Measurements from ENCODE around the gene TNFRSF1B. TPM values are rescaled to one million over a fixed set of nuclear protein-coding genes. Genes with fewer than 3 reads are reported as not detected.

TNFRSF1B gene
- total RNA-seq, 2 donors from 2014 or later: 13.7 to 28.7 TPM

GRCh38 chr1:12144236-12144635, 22.6 kb upstream of the TNFRSF1B start:
- Histone ChIP-seq H3K4me3 (no peak overlapping the region), H3K36me3 (replicated peaks in 1 of 2; ENCODE audit: insufficient read depth in 1 of 2, low read depth in 2 of 2) (no peaks in the 10 kb centered on the region), H3K27me3 (no peaks in the 10 kb centered on the region), H3K27ac (peak overlapping the region in 1 of 4 donors; percentile 69), H3K4me1 (peaks cover 5% of the 10 kb centered on the region), H3K9me3 (no peaks in the 10 kb centered on the region)
- WGBS, 2 donors: 67 to 82% methylated on average over 8 of the region's 8 CpGs
- intact Hi-C loops (cut with DNase I): no loop called here
- no peak for TF ChIP-seq POLR2A (IDR thresholded peaks at IDR 0.05)
- TF ChIP-seq CTCF (IDR thresholded peaks at IDR 0.05): no peak
- DNase-seq (no peak), ATAC-seq (no peak)

- Histone ChIP-seq H3K9me3 (peaks cover 0 to 2% (median 0%) of the 10 kb centered on the region in 3 donors), H3K27ac (no peak overlapping the region), H3K4me3 (no peak overlapping the region), H3K27me3 (no peaks in the 10 kb centered on the region), H3K36me3 (replicated peaks in 1 of 2; ENCODE audit: insufficient read depth in 1 of 2, low read depth in 2 of 2) (no peaks in the 10 kb centered on the region), H3K4me1 (peaks cover 5% of the 10 kb centered on the region)
- ATAC-seq: no peak
- no peak for DNase-seq
- intact Hi-C loops (cut with DNase I): no loop called here
- WGBS, 2 donors: 60 to 88% methylated on average over 1 to 4 of the region's 4 CpGs
- no peak for TF ChIP-seq POLR2A (IDR thresholded peaks at IDR 0.05)
Observed at GRCh38 chr1:12144969-12145368, 21.8 kb upstream of the TNFRSF1B start.

GRCh38 chr1:12145616-12146342, 21.0 kb upstream of the TNFRSF1B start:
- DNase-seq (no peak), ATAC-seq (no peak)
- Histone ChIP-seq H3K9me3 (peaks cover 0 to 5% (median 0%) of the 10 kb centered on the region in 3 donors), H3K36me3 (replicated peaks in 1 of 2; ENCODE audit: insufficient read depth in 1 of 2, low read depth in 2 of 2) (no peaks in the 10 kb centered on the region), H3K4me3 (no peak overlapping the region), H3K27me3 (no peaks in the 10 kb centered on the region), H3K4me1 (peaks cover 5% of the 10 kb centered on the region), H3K27ac (no peak overlapping the region)
- 76 to 78% methylated on average over 7 to 12 of the region's 12 CpGs for WGBS, 2 donors
- intact Hi-C loops (cut with DNase I): no loop called here
- no peak for TF ChIP-seq CTCF (IDR thresholded peaks at IDR 0.05)
- TF ChIP-seq POLR2A (IDR thresholded peaks at IDR 0.05): no peak

GRCh38 chr1:12146343-12147112, 20.3 kb upstream of the TNFRSF1B start:
- no peak for TF ChIP-seq CTCF (IDR thresholded peaks at IDR 0.05)
- no peak for TF ChIP-seq POLR2A (IDR thresholded peaks at IDR 0.05)
- peak overlapping the region in 1 of 4 donors; percentile 19 for H3K27ac ChIP-seq
- WGBS, 2 donors: 70 to 71% methylated on average over 12 to 20 of the region's 20 CpGs
- DNase-seq: no peak
- no peaks in the 10 kb centered on the region for H3K27me3 ChIP-seq
- peaks cover 5% of the 10 kb centered on the region for H3K4me1 ChIP-seq
- no peaks in the 10 kb centered on the region for H3K36me3 ChIP-seq (replicated peaks in 1 of 2; ENCODE audit: insufficient read depth in 1 of 2, low read depth in 2 of 2)
- H3K4me3 ChIP-seq: no peak overlapping the region
- intact Hi-C loops (cut with DNase I): no loop called here
- peaks cover 0 to 5% (median 0%) of the 10 kb centered on the region in 3 donors for H3K9me3 ChIP-seq
- ATAC-seq: no peak

- Histone ChIP-seq H3K4me1 (peaks cover 5% of the 10 kb centered on the region), H3K27me3 (no peaks in the 10 kb centered on the region), H3K27ac (peak overlapping the region in 2 of 4 donors; percentile 19 to 39), H3K9me3 (peaks cover 0 to 5% (median 0%) of the 10 kb centered on the region in 3 donors), H3K36me3 (replicated peaks in 1 of 2; ENCODE audit: insufficient read depth in 1 of 2, low read depth in 2 of 2) (no peaks in the 10 kb centered on the region), H3K4me3 (no peak overlapping the region)
- 78 to 84% methylated on average over 5 to 8 of the region's 8 CpGs for WGBS, 2 donors
- TF ChIP-seq CTCF (IDR thresholded peaks at IDR 0.05) (no peak), POLR2A (IDR thresholded peaks at IDR 0.05) (no peak)
- intact Hi-C loops (cut with DNase I): no loop called here
- no peak for DNase-seq
- no peak for ATAC-seq
Observed at GRCh38 chr1:12147201-12147701, 19.5 kb upstream of the TNFRSF1B start.

Measured in body of pancreas (tissue), 4 donors.